Cardiac fibroblast (primary cell): ENCODE results near the gene NID1.

Source experiments
- DNase-seq, 2 donors: peaks; one replicate each; pipeline versions ENCODE4 v3.0.0 to v3.0.0-alpha.2; 2010; ENCODE audit warnings: low read depth in 2 of 2
- H3K4me3 ChIP-seq, 2 donors: replicated peaks in 1 of 2; 1 replicate in 1 of 2; 2 replicates in 1 of 2; pipeline ENCODE4 v1.5.1; 2011; ENCODE audit warnings: low read depth in 2 of 2, low read length in 2 of 2, mild to moderate bottlenecking in 2 of 2, moderate library complexity in 1 of 2
- TF ChIP-seq, protein P1 (sequence below): IDR thresholded peaks from one replicate; pipeline ENCODE4 v1.5.1; 2011; ENCODE audit warnings: low read depth, mild to moderate bottlenecking, low read length, inconsistent platforms

NID1 gene

DNA sequence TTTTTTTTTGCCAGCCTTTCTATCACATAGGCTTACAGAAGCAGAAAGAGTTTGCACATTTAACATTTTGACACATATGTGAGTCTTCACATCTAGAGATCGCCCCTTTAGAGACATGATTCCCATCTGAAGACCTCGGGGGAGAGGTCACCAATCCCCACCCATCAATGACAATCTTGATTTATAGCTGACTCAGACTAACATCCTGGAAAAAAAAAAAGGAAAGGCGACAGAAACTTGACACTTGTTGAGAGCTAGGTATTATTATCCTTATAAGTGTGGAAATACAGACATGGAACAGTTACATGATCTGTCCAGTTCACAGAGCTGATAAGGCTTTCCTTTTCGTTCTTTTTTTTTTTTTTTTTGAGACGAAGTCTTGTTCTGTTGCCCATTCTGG lies 28.0 kb upstream of the NID1 start:
- TF ChIP-seq, protein P1, sequence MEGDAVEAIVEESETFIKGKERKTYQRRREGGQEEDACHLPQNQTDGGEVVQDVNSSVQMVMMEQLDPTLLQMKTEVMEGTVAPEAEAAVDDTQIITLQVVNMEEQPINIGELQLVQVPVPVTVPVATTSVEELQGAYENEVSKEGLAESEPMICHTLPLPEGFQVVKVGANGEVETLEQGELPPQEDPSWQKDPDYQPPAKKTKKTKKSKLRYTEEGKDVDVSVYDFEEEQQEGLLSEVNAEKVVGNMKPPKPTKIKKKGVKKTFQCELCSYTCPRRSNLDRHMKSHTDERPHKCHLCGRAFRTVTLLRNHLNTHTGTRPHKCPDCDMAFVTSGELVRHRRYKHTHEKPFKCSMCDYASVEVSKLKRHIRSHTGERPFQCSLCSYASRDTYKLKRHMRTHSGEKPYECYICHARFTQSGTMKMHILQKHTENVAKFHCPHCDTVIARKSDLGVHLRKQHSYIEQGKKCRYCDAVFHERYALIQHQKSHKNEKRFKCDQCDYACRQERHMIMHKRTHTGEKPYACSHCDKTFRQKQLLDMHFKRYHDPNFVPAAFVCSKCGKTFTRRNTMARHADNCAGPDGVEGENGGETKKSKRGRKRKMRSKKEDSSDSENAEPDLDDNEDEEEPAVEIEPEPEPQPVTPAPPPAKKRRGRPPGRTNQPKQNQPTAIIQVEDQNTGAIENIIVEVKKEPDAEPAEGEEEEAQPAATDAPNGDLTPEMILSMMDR = no peak
- DNase-seq = no peak

DNA sequence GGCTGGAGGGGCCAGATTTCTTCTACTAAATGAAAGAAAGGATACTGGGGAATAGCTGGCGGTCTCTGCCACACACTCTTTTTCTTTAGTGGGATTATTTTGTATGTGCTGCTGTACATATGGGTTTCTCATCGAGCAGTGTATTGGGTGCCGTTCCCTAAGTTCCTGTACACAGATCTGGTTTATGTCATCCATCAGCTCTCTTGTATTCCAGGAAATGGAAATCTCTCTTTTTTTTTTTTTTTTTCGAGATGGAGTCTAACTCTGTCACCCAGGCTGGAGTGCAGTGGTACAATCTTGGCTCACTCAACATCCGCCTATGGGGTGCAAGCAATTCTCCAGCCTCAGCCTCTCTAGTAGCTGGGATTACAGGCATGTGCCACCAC lies 27.0 kb upstream of the NID1 start:
- TF ChIP-seq, protein P1 = no peak
- H3K4me3 ChIP-seq = no peak overlapping the region
- peak in 1 of 2 donors; percentile 25 for DNase-seq

More for the DNA sequence above, 28.0 kb upstream of the NID1 start:
- H3K4me3 ChIP-seq = no peak overlapping the region

DNA sequence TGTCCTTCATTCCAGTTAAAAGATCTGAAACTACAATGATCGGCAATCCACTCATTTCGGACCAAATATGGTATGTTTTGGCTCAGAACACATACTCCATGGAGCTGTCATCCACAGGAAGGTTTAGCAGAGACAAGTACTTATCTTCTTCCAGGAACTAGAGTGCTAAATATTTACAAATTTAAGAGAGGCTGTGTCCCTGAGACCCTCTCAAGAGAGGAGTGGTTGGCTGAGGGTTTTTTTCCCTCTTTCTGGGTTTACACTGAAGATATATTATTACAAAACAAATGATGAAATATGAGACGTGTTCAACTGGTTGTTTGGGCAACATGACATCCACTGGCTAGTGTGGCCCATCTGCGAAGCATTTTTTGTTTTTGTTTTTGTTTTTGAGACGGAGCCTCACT lies 25.9 kb upstream of the NID1 start:
- TF ChIP-seq, protein P1 = no peak
- peak in 1 of 2 donors; percentile 35 for DNase-seq
- no peak overlapping the region for H3K4me3 ChIP-seq

DNA sequence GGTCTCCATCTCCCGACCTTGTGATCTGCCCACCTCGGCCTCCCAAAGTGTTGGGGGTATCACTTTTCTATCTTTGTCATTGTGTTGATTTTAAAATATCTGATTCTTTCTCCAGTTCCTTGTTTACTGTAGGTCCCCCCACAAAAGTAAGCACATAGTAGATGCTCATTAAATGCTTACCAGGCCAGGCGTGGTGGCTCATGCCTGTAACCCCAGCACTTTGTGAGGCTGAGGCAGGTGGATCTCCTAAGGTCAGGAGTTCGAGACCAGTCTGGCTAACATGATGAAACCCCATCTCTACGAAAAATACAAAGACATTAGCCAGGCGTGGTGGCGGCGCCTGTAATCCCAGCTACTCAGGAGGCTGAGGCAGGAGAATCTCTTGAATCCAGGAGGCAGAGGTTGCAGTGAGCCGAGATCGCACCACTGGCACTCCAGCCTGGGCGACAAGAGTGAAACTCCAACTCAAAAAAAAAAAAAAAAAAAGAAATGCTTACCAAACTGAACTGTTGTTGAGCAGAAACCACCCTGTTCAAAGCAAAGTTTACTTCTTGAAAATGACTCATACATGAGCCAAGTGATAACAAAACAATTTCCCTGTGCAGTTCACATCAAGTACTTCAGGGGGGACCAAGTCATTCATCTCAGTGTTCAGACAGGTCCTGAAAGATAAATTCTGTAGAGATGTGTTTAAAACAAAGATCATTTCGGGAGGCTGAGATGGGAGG lies 24.3 kb upstream of the NID1 start:
- TF ChIP-seq, protein P1 = no peak
- peak; percentile 69 for DNase-seq

DNA sequence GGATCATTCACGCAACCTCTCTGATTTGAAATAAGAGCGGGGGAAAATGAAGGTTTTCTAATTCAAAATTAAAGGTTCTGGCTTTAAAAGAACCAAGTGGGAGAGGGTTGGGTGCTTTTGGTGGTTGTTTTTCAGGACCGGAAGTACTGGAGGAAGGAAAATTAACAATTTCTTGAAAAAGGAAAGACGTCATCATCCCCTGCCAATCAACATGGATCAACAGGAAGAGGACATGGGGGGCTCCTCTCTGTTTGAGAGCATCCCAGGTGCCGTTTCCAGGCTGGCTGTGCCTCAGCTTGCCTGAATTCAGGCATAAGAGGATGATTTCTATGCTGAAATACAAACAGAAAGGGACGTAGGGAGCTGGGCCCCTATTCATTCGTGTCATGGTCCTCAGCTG lies 21.6 kb upstream of the NID1 start:
- no peak overlapping the region for H3K4me3 ChIP-seq
- no peak for DNase-seq
- TF ChIP-seq, protein P1 = no peak

More for the DNA sequence above, 24.3 kb upstream of the NID1 start:
- H3K4me3 ChIP-seq = no peak overlapping the region

DNA sequence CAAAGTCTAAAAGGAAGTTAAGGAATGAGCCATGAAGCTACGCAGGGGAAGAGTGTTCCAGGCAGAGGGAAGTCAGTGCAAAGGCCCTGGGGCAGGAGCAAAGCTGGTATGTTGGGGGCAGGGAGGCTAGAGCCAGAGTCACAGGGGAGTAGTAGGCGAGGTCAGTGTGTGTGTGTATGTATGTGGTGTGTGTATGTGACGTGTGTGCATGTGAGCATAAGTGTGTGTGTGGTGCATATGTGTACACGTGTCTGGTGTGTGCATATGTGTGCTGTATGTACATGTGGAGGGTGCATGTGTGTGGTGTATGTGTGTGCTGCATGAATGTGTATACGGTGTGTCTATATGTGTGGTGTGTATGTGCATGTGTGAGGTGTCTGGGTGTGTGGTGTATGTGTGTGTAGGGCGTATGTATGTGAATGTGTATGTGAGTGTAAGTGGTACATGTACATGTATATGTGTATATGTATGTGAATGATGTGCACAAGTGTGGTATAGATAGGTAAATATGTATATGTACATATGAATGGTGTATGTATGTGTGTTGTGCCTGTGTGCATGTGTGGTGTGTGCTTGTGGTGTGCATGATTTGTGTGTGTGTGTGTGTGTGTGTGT lies 20.8 kb upstream of the NID1 start:
- H3K4me3 ChIP-seq = no peak overlapping the region
- no peak for DNase-seq
- TF ChIP-seq, protein P1 = no peak
